HL-60 (cell line): Measurements from ENCODE around the gene AHRR.

Experiments
- CTCF ChIP-seq: IDR thresholded peaks from one replicate; pipeline ENCODE4 v1.5.1; 2011; ENCODE audit warnings: low read length, control low read depth, inconsistent platforms; ENCODE audit not compliant: insufficient read depth
- GABPA ChIP-seq: IDR thresholded peaks from 2 replicates; pipeline ENCODE4 v1.6.1; 2012; ENCODE audit warnings: low read depth
- REST ChIP-seq: IDR thresholded peaks from 2 replicates; pipeline ENCODE4 v1.6.1; 2012; ENCODE audit warnings: low read depth; ENCODE audit not compliant: insufficient replicate concordance

DNA sequence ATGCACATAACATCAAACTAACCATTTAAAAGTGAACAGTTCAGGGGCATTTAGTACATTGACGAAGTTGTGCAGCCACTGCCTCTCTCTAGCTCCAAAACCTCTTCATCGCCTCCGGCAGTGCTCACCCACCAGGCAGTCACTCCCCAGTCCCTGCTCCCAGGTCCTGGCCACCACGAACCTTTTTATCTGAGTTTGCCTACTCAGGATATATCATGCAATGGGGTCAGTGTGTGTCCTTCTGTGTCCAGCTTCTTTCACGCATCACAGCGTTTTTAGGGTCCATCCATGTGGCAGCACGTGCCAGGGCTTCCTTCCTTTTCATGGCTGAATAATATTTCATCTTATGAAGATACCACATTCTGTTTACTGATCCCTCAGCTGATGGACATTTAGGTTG is 4.6 kb downstream of the AHRR start:
- TF ChIP-seq CTCF (no peak), GABPA (no peak), REST (no peak)
